CD14-positive monocyte (primary cell): ENCODE results near the gene NLRC5. TPM values are rescaled to one million over a fixed set of nuclear protein-coding genes. Genes with fewer than 3 reads are reported as not detected.

Source experiments
- DNase-seq, 3 donors: peaks; one replicate each; pipeline ENCODE4 v3.0.0-alpha.2; 2011 to 2022
- H2AFZ ChIP-seq: 2 replicates; pipeline ENCODE4 v1.6.0; 2012; ENCODE audit warnings: mild to moderate bottlenecking, low read depth, low read length, inconsistent platforms; ENCODE audit not compliant: insufficient read depth, poor library complexity, severe bottlenecking
- H3K27ac ChIP-seq, 2 donors: 1 replicate in 1 of 2; 2 replicates in 1 of 2; pipeline ENCODE4 v1.5.1; 2012 to 2013; ENCODE audit warnings: low read length in 2 of 2, control low read depth in 1 of 2, inconsistent platforms in 1 of 2, low read depth in 1 of 2, mild to moderate bottlenecking in 1 of 2
- H3K27me3 ChIP-seq, 2 donors: one replicate each; pipeline versions ENCODE4 v1.6.0 to v1.6.1; 2011 to 2013; ENCODE audit warnings: low read length in 2 of 2; ENCODE audit not compliant: control insufficient read depth in 2 of 2, insufficient read depth in 2 of 2
- H3K36me3 ChIP-seq, 2 donors: replicated peaks in 1 of 2; 1 replicate in 1 of 2; 2 replicates in 1 of 2; pipeline versions ENCODE4 v1.5.1 to v1.6.1; 2012 to 2013; ENCODE audit warnings: low read length in 2 of 2, control low read depth in 1 of 2, inconsistent platforms in 1 of 2, mild to moderate bottlenecking in 1 of 2; ENCODE audit not compliant: insufficient read depth in 2 of 2, control insufficient read depth in 1 of 2
- H3K4me1 ChIP-seq, 2 donors: 1 replicate in 1 of 2; 2 replicates in 1 of 2; pipeline versions ENCODE4 v1.5.1 to v1.6.1; 2012 to 2013; ENCODE audit warnings: low read length in 2 of 2, control low read depth in 1 of 2, inconsistent platforms in 1 of 2, mild to moderate bottlenecking in 1 of 2, moderate library complexity in 1 of 2; ENCODE audit not compliant: insufficient read depth in 2 of 2, control insufficient read depth in 1 of 2
- H3K4me2 ChIP-seq: replicated peaks from 2 replicates; pipeline ENCODE3; 2012; ENCODE audit warnings: low read length, moderate library complexity, mild to moderate bottlenecking; ENCODE audit not compliant: poor library complexity, severe bottlenecking; ENCODE audit errors: extremely low read depth
- H3K4me3 ChIP-seq, 3 experiments: fragments of 200-600 bp in 1 of 3; sonication (generic) in 1 of 3; replicated peaks in 1 of 3; 1 replicate in 2 of 3; 2 replicates in 1 of 3; pipeline ENCODE4 v1.5.1; 2011 to 2013; ENCODE audit warnings: low read length in 3 of 3, mild to moderate bottlenecking in 3 of 3, control low read depth in 2 of 3, low read depth in 2 of 3, inconsistent platforms in 1 of 3, moderate library complexity in 1 of 3
- H3K79me2 ChIP-seq: 2 replicates; pipeline ENCODE4 v1.6.0; 2012; ENCODE audit warnings: mild to moderate bottlenecking, control low read depth, inconsistent platforms, low read length, moderate library complexity; ENCODE audit not compliant: insufficient read depth
- H3K9ac ChIP-seq: 2 replicates; pipeline ENCODE4 v1.6.0; 2017; ENCODE audit warnings: low read length, mild to moderate bottlenecking; ENCODE audit not compliant: insufficient read depth, poor library complexity, severe bottlenecking
- H3K9me3 ChIP-seq, 2 donors: replicated peaks in 1 of 2; 1 replicate in 1 of 2; 2 replicates in 1 of 2; pipeline versions ENCODE4 v1.5.1 to v1.6.1; 2012 to 2013; ENCODE audit warnings: low read length in 2 of 2, control low read depth in 1 of 2; ENCODE audit not compliant: control insufficient read depth in 1 of 2, insufficient read depth in 1 of 2
- H4K20me1 ChIP-seq: 2 replicates; pipeline ENCODE4 v1.6.0; 2012; ENCODE audit warnings: mild to moderate bottlenecking, low read length, control low read depth, moderate library complexity; ENCODE audit not compliant: insufficient read depth
- H3K27ac Mint-ChIP-seq, 7 donors: one replicate each; pipeline ENCODE4 v1.8.0; 2020; ENCODE audit warnings: mild to moderate bottlenecking in 7 of 7, mixed read lengths in 7 of 7, moderate library complexity in 6 of 7, inconsistent platforms in 2 of 7
- H3K27me3 Mint-ChIP-seq, 3 donors: one replicate each; pipeline ENCODE4 v1.8.0; 2021 to 2022; ENCODE audit warnings: low read depth in 3 of 3, mild to moderate bottlenecking in 3 of 3, mixed read lengths in 3 of 3, moderate library complexity in 3 of 3, inconsistent platforms in 1 of 3
- H3K36me3 Mint-ChIP-seq, 2 donors: one replicate each; pipeline ENCODE4 v1.8.0; 2020; ENCODE audit warnings: mixed read lengths in 2 of 2, inconsistent platforms in 1 of 2, mild to moderate bottlenecking in 1 of 2
- H3K4me1 Mint-ChIP-seq: one replicate; pipeline ENCODE4 v1.8.0; 2020; ENCODE audit warnings: mild to moderate bottlenecking, mixed read lengths
- H3K4me3 Mint-ChIP-seq, 2 donors: one replicate each; pipeline ENCODE4 v1.8.0; 2020; ENCODE audit warnings: mild to moderate bottlenecking in 2 of 2, mixed read lengths in 2 of 2, moderate library complexity in 1 of 2
- H3K9me3 Mint-ChIP-seq, 7 donors: one replicate each; pipeline ENCODE4 v1.8.0; 2020 to 2022; ENCODE audit warnings: mixed read lengths in 7 of 7, mild to moderate bottlenecking in 6 of 7, moderate library complexity in 6 of 7, inconsistent platforms in 2 of 7
- WGBS: methylation state at CpG from one replicate; pipeline ENCODE4 v1.1.5; 2013; ENCODE audit warnings: missing lambda C conversion rate; ENCODE audit not compliant: insufficient coverage; 5-methylcytosine and 5-hydroxymethylcytosine counted together
- intact Hi-C, 2 donors: fragments of 100-400 bp; cut with micrococcal nuclease; formaldehyde crosslinking; loops; one replicate each; pipeline versions ENCODE4 v1.15.0 to v1.15.1; 2023
- polyA plus RNA-seq, 3 donors: library from polyadenylated mRNA; depleted of rRNA in 1 of 3; unstranded in 2 of 3; stranded (reverse) in 1 of 3; fragments of 300-500 nt in 2 of 3; fragments of >200 nt in 1 of 3; fragmentation: Illumina TruSeq in 2 of 3; gene quantifications; 1 replicate in 2 of 3; 2 replicates in 1 of 3; pipeline ENCODE4 v1.2.3, GENCODE V29; 2012 to 2021
- TF ChIP-seq, protein P1 (sequence below): fragments of 200-600 bp; IDR thresholded peaks from one replicate; pipeline ENCODE4 v1.8.0; 2022; ENCODE audit warnings: antibody characterized with exemption, mild to moderate bottlenecking

NLRC5 gene
- polyA plus RNA-seq, 3 donors = 10.3 to 171 (median 21.6) TPM

DNA sequence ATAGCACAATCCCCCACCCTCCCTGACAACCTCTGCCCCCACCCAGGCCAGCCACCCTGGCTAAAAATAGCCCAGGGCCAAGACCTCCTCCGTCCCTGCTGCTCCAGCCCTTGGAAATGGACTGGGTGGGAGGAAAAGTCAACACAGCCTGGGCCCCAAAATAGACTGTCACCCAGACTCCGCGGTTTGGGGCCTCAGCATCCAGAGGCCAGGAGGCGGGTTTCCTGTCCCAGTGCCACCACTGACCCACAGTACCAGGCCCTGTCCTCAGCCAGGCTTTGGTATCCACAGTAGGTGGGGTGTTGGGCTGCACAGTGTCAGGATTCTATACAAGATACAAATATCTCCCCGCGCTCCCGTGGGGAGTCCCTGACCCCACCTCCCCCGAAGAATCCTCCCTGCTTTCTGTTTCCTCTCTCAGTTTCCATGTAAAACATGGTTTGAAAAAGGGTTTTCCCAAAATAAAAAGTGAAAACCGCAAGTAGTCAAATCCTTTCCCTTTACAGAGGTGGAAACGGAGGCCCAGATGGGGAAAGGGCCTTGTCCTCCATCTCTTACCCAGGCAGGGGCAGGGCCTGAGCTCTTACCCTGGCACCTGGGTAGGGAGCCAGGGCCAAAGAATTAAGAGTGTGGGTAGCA, 123.2 kb downstream of the NLRC5 start:
- Mint-ChIP-seq H3K4me1 (peaks cover 7% of the 10 kb centered on the region), H3K27me3 (peaks cover 0 to 2% (median 0%) of the 10 kb centered on the region in 3 donors), H3K36me3 (peaks cover 48 to 75% of the 10 kb centered on the region in 2 donors), H3K27ac (peak overlapping the region in 1 of 7 donors; percentile 59), H3K4me3 (no peak overlapping the region), H3K9me3 (no peaks in the 10 kb centered on the region)
- Histone ChIP-seq H3K4me2 (no peak overlapping the region), H3K4me3 (no peak overlapping the region), H3K4me1 (no peaks in the 10 kb centered on the region), H3K36me3 (peaks cover 52 to 66% of the 10 kb centered on the region in 2 donors), H3K79me2 (peaks cover 40% of the 10 kb centered on the region), H3K9ac (no peak overlapping the region), H2AFZ (no peak overlapping the region), H3K27ac (peak overlapping the region in 1 of 2 donors; percentile 20), H3K9me3 (no peaks in the 10 kb centered on the region), H4K20me1 (peaks cover 22% of the 10 kb centered on the region), H3K27me3 (no peaks in the 10 kb centered on the region)
- TF ChIP-seq, protein P1, sequence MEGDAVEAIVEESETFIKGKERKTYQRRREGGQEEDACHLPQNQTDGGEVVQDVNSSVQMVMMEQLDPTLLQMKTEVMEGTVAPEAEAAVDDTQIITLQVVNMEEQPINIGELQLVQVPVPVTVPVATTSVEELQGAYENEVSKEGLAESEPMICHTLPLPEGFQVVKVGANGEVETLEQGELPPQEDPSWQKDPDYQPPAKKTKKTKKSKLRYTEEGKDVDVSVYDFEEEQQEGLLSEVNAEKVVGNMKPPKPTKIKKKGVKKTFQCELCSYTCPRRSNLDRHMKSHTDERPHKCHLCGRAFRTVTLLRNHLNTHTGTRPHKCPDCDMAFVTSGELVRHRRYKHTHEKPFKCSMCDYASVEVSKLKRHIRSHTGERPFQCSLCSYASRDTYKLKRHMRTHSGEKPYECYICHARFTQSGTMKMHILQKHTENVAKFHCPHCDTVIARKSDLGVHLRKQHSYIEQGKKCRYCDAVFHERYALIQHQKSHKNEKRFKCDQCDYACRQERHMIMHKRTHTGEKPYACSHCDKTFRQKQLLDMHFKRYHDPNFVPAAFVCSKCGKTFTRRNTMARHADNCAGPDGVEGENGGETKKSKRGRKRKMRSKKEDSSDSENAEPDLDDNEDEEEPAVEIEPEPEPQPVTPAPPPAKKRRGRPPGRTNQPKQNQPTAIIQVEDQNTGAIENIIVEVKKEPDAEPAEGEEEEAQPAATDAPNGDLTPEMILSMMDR = no peak
- intact Hi-C loops = no loop called here
- 48% methylated on average over 3 of the region's 10 CpGs for WGBS
- no peak for DNase-seq

DNA sequence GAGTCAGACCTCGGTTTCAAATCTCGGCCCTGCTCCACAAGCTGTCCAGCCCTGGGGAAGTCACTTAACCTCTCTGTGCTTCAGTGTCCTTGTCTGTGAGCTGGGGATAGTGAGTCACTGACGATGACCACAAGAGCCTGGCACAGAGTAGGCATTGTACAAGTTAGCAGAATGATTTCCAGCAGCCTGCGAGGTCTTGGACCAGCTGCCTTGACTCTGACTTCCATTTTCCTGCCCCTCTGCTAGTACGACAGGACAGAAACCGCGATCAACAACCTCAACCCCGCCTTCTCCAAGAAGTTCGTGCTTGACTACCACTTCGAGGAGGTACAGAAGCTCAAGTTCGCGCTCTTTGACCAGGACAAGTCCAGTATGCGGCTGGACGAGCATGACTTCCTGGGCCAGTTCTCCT, 123.7 kb downstream of the NLRC5 start:
- TF ChIP-seq, protein P1 = no peak
- intact Hi-C loops = no loop called here
- Histone ChIP-seq H3K79me2 (peaks cover 36% of the 10 kb centered on the region), H3K27me3 (no peaks in the 10 kb centered on the region), H3K4me3 (no peak overlapping the region), H3K4me2 (no peak overlapping the region), H3K9ac (no peak overlapping the region), H3K27ac (no peak overlapping the region), H2AFZ (no peak overlapping the region), H3K36me3 (peaks cover 57 to 71% of the 10 kb centered on the region in 2 donors), H3K4me1 (no peaks in the 10 kb centered on the region), H3K9me3 (no peaks in the 10 kb centered on the region), H4K20me1 (peaks cover 19% of the 10 kb centered on the region)
- Mint-ChIP-seq H3K36me3 (peaks cover 53 to 77% of the 10 kb centered on the region in 2 donors), H3K27me3 (peaks cover 0 to 2% (median 0%) of the 10 kb centered on the region in 3 donors), H3K27ac (peak overlapping the region in 2 of 7 donors; percentile 59 to 75), H3K9me3 (no peaks in the 10 kb centered on the region), H3K4me1 (peaks cover 7% of the 10 kb centered on the region), H3K4me3 (no peak overlapping the region)
- no peak for DNase-seq
- WGBS = 94% methylated on average over 14 of the region's 14 CpGs
